Heart left ventricle (tissue), 13 donors: ENCODE measurements around the gene ENOX1.

Experiments
- CTCF ChIP-seq, 12 donors: fragments of 200-600 bp; sonication (generic) in 4 of 12; IDR thresholded peaks; one replicate each; pipeline versions ENCODE4 v1.5.0 to v1.8.0; 2018 to 2022; ENCODE audit warnings: antibody characterized with exemption in 12 of 12, mild to moderate bottlenecking in 5 of 12
- POLR2A ChIP-seq, 2 donors: fragments of 450-650 bp; IDR thresholded peaks; one replicate each; pipeline ENCODE4 v1.6.1; 2017; ENCODE audit warnings: antibody characterized with exemption in 2 of 2, mild to moderate bottlenecking in 2 of 2, moderate library complexity in 2 of 2
- donor health status: ischemic (EF 13 %, LVEDD 7.1; RV severe dilation, severe dysfunction).
- donor health status: DM: no; HTN: yes; CAD: no.
- donor health status: DM: no; HTN: no; CAD: no.
- donor health status: ischemic (EF 25% LVEDD 6.9; RV normal size, moderate dysfunction).
- donor health status: ischemic (EF 25% LVEDD 5.7; RV mildly dilated, moderate dysfunction).
- donor health status: ischemic (EF 35%, LVEDD 5.7; RV mildly dilated, moderate dysfunction).
- donor health status: nonischemic (EF 11% LVEDD 7.7; RV severe dilation, severe dysfunction).
- donor health status: DM: yes; HTN: yes; CAD: no.
- donor health status: PGD.
- donor health status: ischemic (EF 29% LVEDD 5.4; RV normal size, mild dysfunction).
- donor health status: nonischemic (EF 23%, LVEDD 6.1; RV moderate dilation, normal function).

- TF ChIP-seq CTCF (IDR thresholded peaks at IDR 0.05) (no peak), POLR2A (IDR thresholded peaks at IDR 0.05) (no peak)
Observed at GRCh38 chr13:43725460-43725859, 61.3 kb downstream of the ENOX1 start.
